Spinal cord (tissue), 10 donors: Measurements from ENCODE around the gene BUB1. TPM values are rescaled to one million over a fixed set of nuclear protein-coding genes. Genes with fewer than 3 reads are reported as not detected.
"Not testable (repeated sequence)": the region's sequence is repeated elsewhere in the genome, so short reads cannot be mapped to it uniquely, and the experiment has no call there.

ENCODE experiments used
- DNase-seq, 6 donors: peaks; one replicate each; pipeline versions ENCODE4 v3.0.0 to v3.0.0-alpha.2; 2013 to 2015; ENCODE audit warnings: low spot score in 6 of 6, low read depth in 4 of 6
- H3K27ac ChIP-seq: one replicate; pipeline ENCODE4 v1.5.1; 2013; ENCODE audit warnings: low read depth, low read length, control low read depth
- H3K27me3 ChIP-seq: one replicate; pipeline ENCODE4 v1.6.1; 2013; ENCODE audit warnings: low read length; ENCODE audit not compliant: control insufficient read depth, insufficient read depth
- H3K36me3 ChIP-seq: one replicate; pipeline ENCODE4 v1.6.1; 2013; ENCODE audit warnings: low read length; ENCODE audit not compliant: control insufficient read depth, insufficient read depth
- H3K4me1 ChIP-seq: one replicate; pipeline ENCODE4 v1.6.1; 2013; ENCODE audit warnings: low read length; ENCODE audit not compliant: control insufficient read depth, insufficient read depth
- H3K4me3 ChIP-seq: one replicate; pipeline ENCODE4 v1.5.1; 2013; ENCODE audit warnings: low read depth, low read length, control low read depth
- H3K9me3 ChIP-seq: one replicate; pipeline ENCODE4 v1.6.1; 2013; ENCODE audit warnings: low read length; ENCODE audit not compliant: control insufficient read depth, insufficient read depth
- WGBS: methylation state at CpG from one replicate; pipeline ENCODE4 v1.1.5; 2013; ENCODE audit warnings: missing lambda C conversion rate; ENCODE audit not compliant: insufficient coverage; 5-methylcytosine and 5-hydroxymethylcytosine counted together
- polyA plus RNA-seq, 2 donors: library from polyadenylated mRNA; unstranded; fragments of 120-200 nt; gene quantifications; one replicate each; pipeline ENCODE4 v1.2.1, GENCODE V29; 2013; ENCODE audit not compliant: insufficient read length in 2 of 2
- total RNA-seq, 2 donors: library from RNA; depleted of rRNA in 1 of 2; stranded (reverse); fragments of 120-200 nt in 1 of 2; fragments of >200 nt in 1 of 2; gene quantifications; one replicate each; pipeline versions ENCODE4 v1.2.3 to v1.2.4, GENCODE V29; 2013 to 2014
- donor health status: healthy.

Gene BUB1
- total and polyA plus RNA-seq, 4 donors: 12.0 to 15.6 (median 13.8) TPM

DNA sequence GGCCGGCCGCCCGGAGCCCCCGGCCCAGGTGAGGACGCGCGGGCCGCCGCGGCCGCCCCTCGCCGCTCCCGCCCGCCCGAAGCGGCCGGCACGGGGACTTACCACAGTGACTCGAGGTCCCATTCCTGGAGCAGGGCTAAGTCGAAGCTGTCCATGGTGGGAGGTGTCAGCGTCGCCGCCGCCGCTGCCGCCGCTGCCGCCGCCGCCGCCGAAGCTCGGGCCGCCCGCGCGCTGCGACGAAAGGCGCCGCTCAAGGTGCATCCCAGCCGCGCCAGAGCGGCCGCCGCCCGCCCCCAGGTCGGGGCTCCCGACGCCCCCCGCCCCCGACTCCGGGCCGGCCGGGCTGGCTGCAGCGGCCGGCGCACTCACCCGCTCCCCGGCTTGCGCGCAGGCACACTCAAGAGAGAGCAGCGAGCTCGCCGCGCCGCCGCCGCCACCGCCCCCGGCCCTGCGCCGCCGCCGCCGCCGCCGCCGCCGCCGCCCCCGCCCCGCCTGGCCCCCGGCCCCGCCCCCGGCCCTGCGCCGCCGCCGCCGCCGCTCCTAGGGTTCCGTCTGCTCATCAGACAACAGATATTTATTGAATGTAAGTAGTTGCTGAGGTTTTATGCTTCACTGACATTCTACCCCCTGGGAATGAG lies 67.1 kb downstream of the BUB1 start:
- H3K4me1 ChIP-seq, H3K36me3 ChIP-seq, H3K27ac ChIP-seq, H3K9me3 ChIP-seq, H3K4me3 ChIP-seq, H3K27me3 ChIP-seq: not testable (repeated sequence)
- WGBS: no CpG with 5 or more reads among the region's 94 CpGs
- peak in 2 of 6 donors; percentile 6 to 19 for DNase-seq

DNA sequence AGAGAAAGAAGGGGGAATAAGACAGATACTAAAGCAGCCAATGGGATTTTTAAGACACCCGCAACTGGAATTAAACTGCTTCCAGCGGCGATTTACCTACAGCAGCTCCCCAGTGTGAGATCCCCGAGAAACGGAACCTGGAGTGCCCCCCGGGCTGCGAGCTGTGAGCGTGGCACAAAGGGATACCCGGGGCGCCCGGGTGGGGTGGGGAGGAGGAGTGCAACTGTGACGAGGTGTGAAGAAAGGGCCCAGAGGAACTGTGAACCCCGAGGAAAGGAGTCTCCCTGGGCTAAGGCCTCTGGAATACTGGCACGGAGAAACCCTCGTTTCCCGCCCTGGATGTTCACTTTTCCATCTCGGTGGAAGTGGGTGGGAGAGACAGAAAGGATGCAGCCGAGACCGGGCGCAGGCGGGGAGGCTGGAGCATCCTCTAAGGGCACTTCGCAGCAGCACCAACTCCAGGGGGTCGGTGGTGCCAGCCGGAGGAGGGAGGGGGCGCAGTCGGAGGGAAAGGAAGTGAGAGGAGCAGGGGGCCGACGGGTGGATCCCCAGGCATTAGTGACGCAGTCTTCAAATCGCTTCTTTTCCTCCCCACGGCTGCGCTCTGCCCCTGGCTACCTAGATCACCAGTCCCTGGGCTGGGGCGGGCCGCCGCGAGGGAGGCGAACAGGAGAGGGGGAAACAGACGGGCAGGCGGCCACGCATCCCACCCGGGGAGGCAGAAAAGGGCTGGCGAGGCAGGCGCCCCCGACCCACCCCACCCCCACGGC lies 67.8 kb downstream of the BUB1 start:
- not testable (repeated sequence) for H3K27ac ChIP-seq, H3K36me3 ChIP-seq, H3K4me1 ChIP-seq, H3K27me3 ChIP-seq, H3K4me3 ChIP-seq, DNase-seq, H3K9me3 ChIP-seq
- WGBS: no CpG with 5 or more reads among the region's 45 CpGs

DNA sequence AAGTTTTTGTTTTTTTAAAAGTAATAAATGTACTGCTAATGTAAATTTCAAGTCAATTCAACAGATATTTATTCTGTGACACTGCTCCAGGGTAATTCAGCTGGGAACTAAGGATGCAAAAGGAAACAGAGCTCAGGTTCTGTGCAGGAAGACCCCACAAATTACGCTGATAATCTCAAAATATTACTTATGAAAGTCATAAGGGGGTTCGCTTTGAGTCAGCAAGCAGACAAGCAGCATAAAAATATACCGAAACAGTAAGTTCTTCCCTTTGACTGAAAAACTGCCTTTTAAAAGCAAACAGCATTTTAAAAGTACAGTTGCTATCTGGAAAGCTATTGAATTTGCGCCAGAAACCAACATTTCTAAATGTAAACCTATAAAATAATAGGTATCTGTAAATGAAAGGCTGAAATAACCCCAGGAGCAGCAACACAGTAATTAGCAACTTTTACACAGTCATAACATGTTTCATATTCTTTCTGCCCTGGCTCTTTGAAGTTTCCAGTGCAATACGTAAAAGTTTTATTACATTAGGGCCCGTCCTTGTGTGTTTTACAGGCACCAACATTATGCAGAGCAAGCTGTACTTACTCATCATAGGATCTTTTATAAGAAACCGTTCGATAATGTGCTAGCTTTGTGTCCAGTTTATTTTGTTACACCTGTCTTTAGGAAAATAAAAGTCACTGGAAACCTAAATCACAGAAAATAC lies 68.9 kb downstream of the BUB1 start:
- no CpG with 5 or more reads among the region's 8 CpGs for WGBS
- not testable (repeated sequence) for H3K4me3 ChIP-seq, H3K27me3 ChIP-seq, H3K27ac ChIP-seq, H3K4me1 ChIP-seq, H3K9me3 ChIP-seq, H3K36me3 ChIP-seq, DNase-seq

DNA sequence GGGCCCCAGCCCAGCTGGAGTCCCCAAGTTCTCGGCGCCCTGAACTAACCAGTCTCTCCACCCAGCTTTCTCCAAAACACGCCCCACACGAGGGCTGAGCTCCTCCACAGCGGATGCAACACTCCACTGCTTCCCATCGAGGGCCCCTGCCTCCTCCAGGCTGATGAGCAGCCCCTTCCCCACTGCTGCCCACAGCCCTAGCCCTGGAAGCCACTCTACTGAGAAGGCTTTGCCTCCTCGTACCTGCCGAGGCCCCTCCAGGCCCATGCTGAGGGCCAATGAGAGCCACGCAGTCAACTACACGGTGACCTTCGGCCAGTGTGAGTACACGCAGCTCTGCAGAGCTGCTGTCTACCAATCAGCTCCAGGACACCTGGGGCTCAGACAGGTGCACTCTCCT lies 72.8 kb downstream of the BUB1 start:
- H3K4me3 ChIP-seq, H3K4me1 ChIP-seq, DNase-seq, H3K9me3 ChIP-seq, H3K27ac ChIP-seq, H3K27me3 ChIP-seq, H3K36me3 ChIP-seq: not testable (repeated sequence)
- WGBS: no CpG with 5 or more reads among the region's 12 CpGs

DNA sequence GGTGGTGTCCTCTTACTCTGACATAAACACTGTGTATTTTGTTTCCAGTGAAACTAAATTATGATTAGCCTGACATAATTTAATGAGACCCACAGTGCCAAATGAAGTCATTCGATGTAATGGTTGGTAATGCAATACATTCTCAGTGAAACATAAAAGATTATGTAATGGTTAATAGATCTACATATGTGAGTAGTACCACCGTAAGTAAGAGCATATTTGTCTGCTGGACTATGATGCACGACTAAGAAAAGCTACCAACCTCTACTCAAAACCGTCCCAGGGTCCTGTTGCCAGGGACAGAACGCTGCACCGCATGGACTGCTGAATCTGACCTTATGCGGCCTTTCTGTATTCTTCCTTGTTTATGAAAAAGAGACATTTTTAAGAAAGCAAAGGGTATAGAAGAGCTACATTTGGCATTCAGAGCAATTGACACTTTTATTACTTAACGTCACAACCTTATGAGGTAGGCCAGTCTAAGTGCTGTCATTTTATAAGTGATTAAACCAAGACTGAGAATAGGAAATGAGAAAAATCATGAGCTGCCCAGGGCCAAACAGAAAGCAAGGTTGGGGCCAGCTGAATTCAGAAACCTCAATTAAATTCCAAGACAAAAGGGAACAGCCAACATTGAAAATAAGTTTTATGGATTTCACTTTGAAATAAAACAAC lies 73.8 kb downstream of the BUB1 start:
- H3K27ac ChIP-seq, H3K36me3 ChIP-seq, H3K9me3 ChIP-seq, H3K27me3 ChIP-seq, H3K4me1 ChIP-seq, H3K4me3 ChIP-seq, DNase-seq: not testable (repeated sequence)
- no CpG with 5 or more reads among the region's 8 CpGs for WGBS

DNA sequence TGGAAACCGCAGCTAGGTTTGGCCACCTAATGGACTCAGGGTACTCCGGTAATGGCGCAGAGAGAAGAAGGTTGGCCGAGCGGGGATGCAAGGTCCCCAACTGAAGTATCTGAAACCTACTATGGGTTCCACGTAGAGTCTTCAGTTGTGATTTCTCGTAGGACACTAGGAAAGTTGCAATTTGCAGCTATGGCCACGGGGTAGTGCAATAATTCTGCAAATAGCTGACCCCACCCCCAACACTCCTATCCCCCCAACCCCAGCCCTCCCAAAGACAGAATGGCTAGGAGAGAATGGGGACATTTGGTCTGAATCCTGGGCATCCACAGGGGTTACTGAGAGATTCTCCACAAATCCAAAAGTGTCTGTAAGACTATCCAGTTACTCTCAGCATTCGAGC lies 75.7 kb downstream of the BUB1 start:
- not testable (repeated sequence) for DNase-seq, H3K9me3 ChIP-seq, H3K27ac ChIP-seq, H3K36me3 ChIP-seq, H3K4me1 ChIP-seq, H3K27me3 ChIP-seq, H3K4me3 ChIP-seq
- WGBS: no CpG with 5 or more reads among the region's 9 CpGs

DNA sequence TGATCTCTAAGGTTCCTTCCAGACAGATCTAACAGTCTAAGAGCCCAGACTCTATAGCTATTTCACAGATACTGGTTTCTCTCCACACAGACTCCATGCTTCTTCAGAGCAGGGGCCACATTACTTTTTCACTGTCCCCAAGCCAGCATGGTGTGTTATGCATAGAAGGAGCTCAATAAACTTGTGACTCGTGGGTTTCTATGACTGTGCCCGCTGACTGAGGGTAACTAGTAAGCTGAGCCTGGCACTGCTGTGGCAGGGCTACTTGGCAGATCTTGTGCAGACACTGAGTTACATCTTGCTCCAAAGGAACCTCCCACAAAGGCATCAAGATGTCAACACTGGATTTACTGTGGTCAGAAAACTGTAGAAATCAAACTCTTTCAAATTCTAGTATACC lies 85.9 kb downstream of the BUB1 start:
- not testable (repeated sequence) for H3K4me3 ChIP-seq, H3K4me1 ChIP-seq, H3K36me3 ChIP-seq, H3K27me3 ChIP-seq, DNase-seq, H3K27ac ChIP-seq, H3K9me3 ChIP-seq
- no CpG with 5 or more reads among the region's 2 CpGs for WGBS

DNA sequence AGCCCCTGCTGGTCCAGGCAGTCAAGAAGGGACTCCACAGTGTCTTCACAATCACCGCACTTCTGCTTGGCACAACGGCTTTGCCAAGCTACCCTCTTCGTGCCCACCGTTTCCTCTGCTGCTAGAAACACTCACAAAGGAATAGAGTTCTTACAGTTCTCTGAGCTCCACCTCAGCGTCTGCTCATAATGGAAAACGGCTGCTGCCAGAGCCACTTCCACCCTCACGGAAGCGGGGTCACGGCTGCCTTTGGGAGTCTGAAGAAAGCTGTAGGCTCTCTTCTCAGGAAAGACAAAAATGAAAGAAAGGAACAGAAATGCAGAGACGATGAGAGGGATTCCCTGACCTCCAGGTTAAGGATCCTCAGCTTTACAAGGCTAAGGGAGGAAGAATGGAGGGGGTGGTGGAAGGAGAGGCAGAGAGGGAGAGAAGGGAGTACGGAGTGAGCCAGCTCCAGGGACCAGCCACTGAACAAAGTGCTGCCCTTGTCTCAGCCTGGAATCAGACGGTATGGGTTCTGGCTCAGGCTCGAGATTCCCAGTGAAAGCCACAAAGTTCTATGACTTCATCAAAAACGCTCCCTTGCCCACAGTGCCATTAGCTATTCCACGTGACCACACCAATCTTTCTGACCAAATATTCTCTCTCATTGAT lies 88.1 kb downstream of the BUB1 start:
- H3K36me3 ChIP-seq, H3K27me3 ChIP-seq, H3K9me3 ChIP-seq, DNase-seq, H3K4me1 ChIP-seq, H3K4me3 ChIP-seq, H3K27ac ChIP-seq: not testable (repeated sequence)
- WGBS: no CpG with 5 or more reads among the region's 15 CpGs

DNA sequence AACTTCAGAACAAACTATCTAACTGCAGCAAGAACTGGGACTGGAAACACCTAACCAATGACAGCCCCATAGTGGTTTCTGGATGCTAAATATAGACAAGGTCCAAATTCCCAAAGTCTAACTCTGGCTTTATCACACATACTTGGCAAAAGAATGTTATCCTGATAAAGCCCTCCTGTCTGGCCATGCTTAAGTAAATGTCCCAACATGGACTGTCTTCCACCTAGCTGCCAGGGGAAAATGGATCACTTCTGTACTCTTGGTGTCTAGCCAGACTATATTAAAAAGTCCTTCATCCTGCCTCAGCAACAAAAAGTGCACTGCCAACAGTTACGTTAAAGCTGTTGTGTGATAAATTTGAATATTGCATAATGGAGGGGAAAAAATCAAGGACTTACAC lies 89.3 kb downstream of the BUB1 start:
- H3K9me3 ChIP-seq, H3K4me1 ChIP-seq, DNase-seq, H3K36me3 ChIP-seq, H3K4me3 ChIP-seq, H3K27ac ChIP-seq, H3K27me3 ChIP-seq: not testable (repeated sequence)
- WGBS: no CpG with 5 or more reads among the region's 1 CpG
